Measurements from ENCODE around the gene RABAC1. TPM values are rescaled to one million over a fixed set of nuclear protein-coding genes. Genes with fewer than 3 reads are reported as not detected.

The RABAC1 gene
- total and polyA plus RNA-seq, 2 of the 4 experiments (the other 2 are of a cell fraction) = 117 to 276 TPM

GRCh38 chr19:41913538-41914423, 45.3 kb downstream of the RABAC1 start (continued):
- no peak for TF ChIP-seq RFX5 (IDR thresholded peaks at IDR 0.05; ENCODE audit: low read depth, low read length)

- no peaks in the 10 kb centered on the region for H3K9me3 ChIP-seq (ENCODE audit: control insufficient read depth, insufficient read depth, low read length)
- no peak overlapping the region for H3K27ac ChIP-seq (ENCODE audit: insufficient read depth, low read length)
- no peak overlapping the region for H2BK20ac ChIP-seq (ENCODE audit: low read depth, low read length)
- H2AK5ac ChIP-seq (ENCODE audit: low read depth, low read length) = no peak overlapping the region
- H4K20me1 ChIP-seq (ENCODE audit: insufficient read depth, low read length) = peaks cover 28% of the 10 kb centered on the region
- H3K4me1 ChIP-seq (ENCODE audit: control insufficient read depth, insufficient read depth, low read length) = 0 out of 2 replicates have a peak, but pooled peaks cover 2% of the 10 kb centered on the region
- H3K9me1 ChIP-seq (ENCODE audit: insufficient read depth, low read length) = peaks cover under 1% of the 10 kb centered on the region
- dilution Hi-C loops (cut with HindIII; ENCODE audit: low sequenced_read_pairs, unreplicated experiment) = no loop called here
- no peak overlapping the region for H3K9ac ChIP-seq (ENCODE audit: low read depth, low read length)
- DNase-seq = no peak
- no peak overlapping the region for H4K91ac ChIP-seq (ENCODE audit: insufficient read depth, low read depth, low read length)
- no peak overlapping the region for H3K23ac ChIP-seq (ENCODE audit: low read depth, low read length)
- H4K8ac ChIP-seq (ENCODE audit: low read depth in 2 of 2, low read length in 2 of 2) = no peak overlapping the region
- intact Hi-C loops (cut with micrococcal nuclease) = no loop called here
- no peak overlapping the region for H2AFZ ChIP-seq (replicated peaks; ENCODE audit: low read length, poor library complexity)
- WGBS, 2 experiments (ENCODE audit: extremely low coverage in 2 of 2, insufficient read length in 1 of 2) = 0% methylated on average over 10 of the region's 51 CpGs; no CpG with 5 or more reads in 1 of the 2 experiments
- no peak overlapping the region for H2BK15ac ChIP-seq (ENCODE audit: low read depth, low read length)
- no peak overlapping the region for H3K18ac ChIP-seq (ENCODE audit: low read depth, low read length)
- no peak overlapping the region for H2BK5ac ChIP-seq (ENCODE audit: low read depth, low read length, poor library complexity, severe bottlenecking)
- ChIA-PET CTCF (no interaction called here), POLR2A (ENCODE audit: unreplicated experiment) (no interaction called here)
- no peak overlapping the region for H2BK120ac ChIP-seq (ENCODE audit: low read depth, low read length)
- in situ Hi-C loops (cut with MboI; ENCODE audit: low sequenced_read_pairs) = no loop called here
- H4K5ac ChIP-seq (ENCODE audit: low read depth, low read length) = no peak overlapping the region
- H2AK9ac ChIP-seq (replicated peaks; ENCODE audit: low read depth, low read length, poor library complexity) = no peak overlapping the region
- H3K56ac ChIP-seq (ENCODE audit: extremely low read depth, insufficient read depth, low read length) = no peak overlapping the region
- ATAC-seq (ENCODE audit: low read depth) = no peak
- no TSS peak for BruUV-seq (replicated peaks)
- no peaks in the 10 kb centered on the region for H3K36me3 ChIP-seq (ENCODE audit: control insufficient read depth, insufficient read depth, low read length)
- no peak overlapping the region for H3K4me2 ChIP-seq (ENCODE audit: low read depth, low read length)
- H3K4me3 ChIP-seq (ENCODE audit: insufficient read depth, low read depth, low read length) = no peak overlapping the region
- H3K4ac ChIP-seq (ENCODE audit: low read depth, low read length) = no peak overlapping the region
- peaks cover 65% of the 10 kb centered on the region for H3K27me3 ChIP-seq (ENCODE audit: control insufficient read depth, insufficient read depth, low read length)
- no peak overlapping the region for H3K14ac ChIP-seq (replicated peaks; ENCODE audit: low read depth, low read length)
- no peaks in the 10 kb centered on the region for H3K79me1 ChIP-seq (ENCODE audit: low read depth in 1 of 2, low read length in 2 of 2)
- no peak for TF ChIP-seq SMC3 (IDR thresholded peaks at IDR 0.05; ENCODE audit: low read depth, low read length)
- no peak for TF ChIP-seq CTCF (conservative IDR thresholded peaks at IDR 0.05; ENCODE audit: low read depth, low read length)
- no peak for TF ChIP-seq FOS (IDR thresholded peaks at IDR 0.05; ENCODE audit: low read depth, low read length)
- TF ChIP-seq POLR2A (IDR thresholded peaks at IDR 0.05; ENCODE audit: low read depth, low read length) = no peak
- no peak for TF ChIP-seq RAD21 (IDR thresholded peaks at IDR 0.05; ENCODE audit: low read length)
- no peak for TF ChIP-seq RFX5 (IDR thresholded peaks at IDR 0.05; ENCODE audit: low read depth, low read length)
- no peak for TF ChIP-seq MXI1 (IDR thresholded peaks at IDR 0.05; ENCODE audit: borderline replicate concordance, low read depth, low read length)
- TF ChIP-seq USF2 (IDR thresholded peaks at IDR 0.05; ENCODE audit: low read depth, low read length) = no peak
- no peak for TF ChIP-seq BHLHE40 (IDR thresholded peaks at IDR 0.05; ENCODE audit: low read depth, low read length)
- no peak for TF ChIP-seq MAZ (IDR thresholded peaks at IDR 0.05; ENCODE audit: borderline replicate concordance, low read depth, low read length)
- no peak for TF ChIP-seq CEBPB (IDR thresholded peaks at IDR 0.05; ENCODE audit: low read depth, low read length)
- no peak for TF ChIP-seq NFE2L2 (IDR thresholded peaks at IDR 0.05; ENCODE audit: low read depth, low read length)
- TF ChIP-seq CHD1 (IDR thresholded peaks at IDR 0.05; ENCODE audit: low read depth, low read length) = no peak
- no peak for TF ChIP-seq MAFK (IDR thresholded peaks at IDR 0.05; ENCODE audit: low read depth, low read length)
These were observed 46.1 kb downstream of the RABAC1 start for GRCh38 chr19:41912899-41913537.

All from IMR-90 (cell line).